ENCODE data around the gene TMEM147.

- no peak for TF ChIP-seq CTCF (IDR thresholded peaks at IDR 0.05; ENCODE audit: insufficient read depth, low read length)
- TF ChIP-seq POLR2AphosphoS5 (IDR thresholded peaks at IDR 0.05; ENCODE audit: low read depth): no peak
- TF ChIP-seq SPI1 (IDR thresholded peaks at IDR 0.05; ENCODE audit: borderline replicate concordance, low read depth): no peak
- TF ChIP-seq REST (IDR thresholded peaks at IDR 0.05; ENCODE audit: insufficient replicate concordance, low read depth): no peak
Measured at GRCh38 chr19:35522745-35523327, 22.6 kb upstream of the TMEM147 start.

Measured in HL-60 (cell line).